PC-9 (cell line): ENCODE measurements around the gene TRMU.

ENCODE experiments used
- CTCF ChIP-seq: fragments of 200-600 bp; sonication (generic); conservative IDR thresholded peaks from 2 replicates; pipeline ENCODE4 v1.6.1; 2017; ENCODE audit warnings: mixed run types, antibody characterized with exemption, mild to moderate bottlenecking, moderate library complexity
- EZH2 ChIP-seq: fragments of 200-600 bp; sonication (generic); IDR thresholded peaks from 2 replicates; pipeline ENCODE4 v1.8.0; 2017; ENCODE audit warnings: antibody characterized with exemption, low read depth

DNA sequence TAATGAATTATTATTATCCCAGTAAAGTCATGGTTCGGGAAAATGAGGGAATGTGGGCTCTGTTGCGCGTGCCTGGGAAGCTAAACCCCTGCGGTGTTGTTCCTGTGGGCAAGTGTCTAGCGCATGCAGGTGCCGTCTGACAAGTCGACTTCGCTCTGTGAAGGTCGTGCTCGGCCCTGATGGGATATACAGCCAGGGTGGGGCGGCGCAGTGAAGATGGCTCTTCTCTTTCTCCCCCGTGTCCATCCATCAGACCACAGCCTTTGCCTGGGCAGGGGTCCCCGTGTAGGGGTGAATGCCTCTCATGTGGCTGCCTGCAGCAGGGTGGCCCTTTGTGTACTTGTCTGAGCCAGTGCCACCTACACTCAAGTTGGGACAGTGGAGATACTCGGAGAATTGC lies 12.8 kb upstream of the TRMU start:
- no peak for TF ChIP-seq EZH2
- no peak for TF ChIP-seq CTCF
